Ishikawa (cell line): ENCODE data around the gene VAPB.

Experiments used
- CEBPB ChIP-seq: IDR thresholded peaks from 2 replicates; pipeline ENCODE4 v1.6.1; 2012
- TAF1 ChIP-seq: IDR thresholded peaks from 2 replicates; pipeline ENCODE4 v1.6.1; 2012; ENCODE audit warnings: low read depth, mild to moderate bottlenecking
- TCF12 ChIP-seq: IDR thresholded peaks from 2 replicates; pipeline ENCODE4 v1.6.1; 2012; ENCODE audit warnings: low read depth
- YY1 ChIP-seq: IDR thresholded peaks from 2 replicates; pipeline ENCODE4 v1.6.1; 2012; ENCODE audit warnings: low read depth
- TF ChIP-seq, protein P1 (sequence below): IDR thresholded peaks from 2 replicates; pipeline ENCODE4 v1.6.1; 2012
- TF ChIP-seq, protein P2 (sequence below): IDR thresholded peaks from 2 replicates; pipeline ENCODE4 v1.6.1; 2012

DNA sequence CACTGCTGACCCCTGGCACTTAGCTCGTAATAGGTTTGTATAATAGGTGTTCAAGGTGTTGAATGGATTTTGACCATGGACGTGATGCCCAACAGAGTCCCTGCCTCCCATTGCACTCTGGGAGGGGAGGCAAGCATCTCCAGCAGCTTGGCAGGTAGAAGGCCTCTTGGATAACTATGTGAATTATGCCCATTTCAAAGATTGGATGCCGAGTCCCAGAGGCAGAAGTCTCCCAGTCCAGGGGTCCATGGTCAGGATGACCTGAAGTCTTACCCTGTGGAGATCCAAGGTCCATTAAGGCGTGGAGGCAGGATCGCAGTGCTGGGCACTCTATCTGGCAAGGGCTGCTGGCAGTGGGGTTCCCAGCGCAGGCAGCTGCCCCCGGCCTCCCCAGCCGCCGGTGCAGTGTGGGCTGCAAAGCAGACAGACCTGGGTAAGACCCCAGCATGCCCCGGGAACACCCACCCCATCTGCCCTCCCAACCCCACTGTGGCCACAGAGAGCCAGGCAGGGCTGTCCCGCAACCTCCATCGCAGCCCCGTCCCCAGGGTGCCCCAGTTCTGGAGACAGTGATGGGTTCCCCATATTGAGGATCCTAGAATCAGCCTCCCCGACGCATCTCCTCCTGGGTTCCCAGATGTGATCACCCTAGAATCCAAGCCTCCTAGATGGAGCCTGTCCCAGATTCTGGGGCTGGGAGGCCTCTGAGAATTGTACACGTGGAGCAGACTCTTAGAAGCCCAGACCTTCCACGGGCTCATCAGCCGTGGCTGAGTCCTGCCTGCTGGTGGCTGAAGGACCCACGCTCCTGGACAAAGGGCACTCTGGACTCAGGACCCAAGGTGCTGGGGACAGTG is 81.5 kb downstream of the VAPB start:
- TF ChIP-seq, protein P1, sequence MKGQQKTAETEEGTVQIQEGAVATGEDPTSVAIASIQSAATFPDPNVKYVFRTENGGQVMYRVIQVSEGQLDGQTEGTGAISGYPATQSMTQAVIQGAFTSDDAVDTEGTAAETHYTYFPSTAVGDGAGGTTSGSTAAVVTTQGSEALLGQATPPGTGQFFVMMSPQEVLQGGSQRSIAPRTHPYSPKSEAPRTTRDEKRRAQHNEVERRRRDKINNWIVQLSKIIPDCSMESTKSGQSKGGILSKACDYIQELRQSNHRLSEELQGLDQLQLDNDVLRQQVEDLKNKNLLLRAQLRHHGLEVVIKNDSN, result no peak
- no peak for TF ChIP-seq TCF12
- no peak for TF ChIP-seq CEBPB
- TF ChIP-seq TAF1, result no peak
- TF ChIP-seq, protein P2, sequence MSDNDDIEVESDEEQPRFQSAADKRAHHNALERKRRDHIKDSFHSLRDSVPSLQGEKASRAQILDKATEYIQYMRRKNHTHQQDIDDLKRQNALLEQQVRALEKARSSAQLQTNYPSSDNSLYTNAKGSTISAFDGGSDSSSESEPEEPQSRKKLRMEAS, result no peak
- TF ChIP-seq YY1, result no peak
